GM10266 (cell line): ENCODE measurements around the gene MFSD6.

ENCODE experiments used
- DNase-seq: peaks from one replicate; pipeline ENCODE4 v3.0.0; 2012; ENCODE audit errors: extremely low spot score
- CTCF ChIP-seq: IDR thresholded peaks from 2 replicates; pipeline ENCODE4 v1.5.1; 2012; ENCODE audit warnings: mild to moderate bottlenecking, low read depth; ENCODE audit not compliant: control insufficient read depth, insufficient read depth; ENCODE audit errors: missing control alignments

The MFSD6 gene

GRCh38 chr2:190477661-190478454 lies 69.7 kb downstream of the MFSD6 start:
- DNase-seq = no peak
- TF ChIP-seq CTCF = no peak

- TF ChIP-seq CTCF = no peak
- DNase-seq = no peak
Observed at GRCh38 chr2:190478572-190479195, 70.5 kb downstream of the MFSD6 start.

GRCh38 chr2:190481339-190481738 lies 73.2 kb downstream of the MFSD6 start:
- TF ChIP-seq CTCF = no peak
- no peak for DNase-seq

GRCh38 chr2:190482451-190482850 lies 74.3 kb downstream of the MFSD6 start:
- TF ChIP-seq CTCF = no peak
- no peak for DNase-seq

- TF ChIP-seq CTCF = no peak
- DNase-seq = no peak
Observed at GRCh38 chr2:190486037-190486623, 78.0 kb downstream of the MFSD6 start.

GRCh38 chr2:190488516-190489233 lies 80.5 kb downstream of the MFSD6 start:
- no peak for TF ChIP-seq CTCF
- DNase-seq = no peak
